HepG2 (cell line): Measurements from ENCODE around the gene PRR23B. TPM values are rescaled to one million over a fixed set of nuclear protein-coding genes. Genes with fewer than 3 reads are reported as not detected.

Experiments
- MAFG ChIP-seq: sonication (generic); formaldehyde crosslinking; IDR thresholded peaks from 2 replicates; pipeline ENCODE4 v1.5.1; 2020; ENCODE audit warnings: mild to moderate bottlenecking, missing genetic modification reagents
- RFX5 ChIP-seq: IDR thresholded peaks from 2 replicates; pipeline ENCODE4 v1.6.1; 2011; ENCODE audit warnings: low read depth, low read length, improper control_type of control experiment
- SOX13 ChIP-seq, 3 experiments: fragments of 450-650 bp in 1 of 3; sonication (generic) in 1 of 3; formaldehyde crosslinking in 1 of 3; IDR thresholded peaks in 2 of 3; conservative IDR thresholded peaks in 1 of 3; 2 replicates each; pipeline versions ENCODE4 v1.5.0 to v1.6.1; 2016 to 2020; ENCODE audit warnings: antibody characterized with exemption in 1 of 3, mild to moderate bottlenecking in 1 of 3, missing compliant biosample characterization in 1 of 3, missing genetic modification reagents in 1 of 3, moderate library complexity in 1 of 3
- TP53 ChIP-seq: sonication (generic); formaldehyde crosslinking; conservative IDR thresholded peaks from 2 replicates; pipeline ENCODE4 v1.4.0; 2020; ENCODE audit warnings: missing genetic modification reagents
- polyA plus RNA-seq, 8 experiments: library from polyadenylated mRNA; depleted of rRNA in 3 of 8; stranded (reverse) in 7 of 8; unstranded in 1 of 8; fragments of >200 nt; fragmentation: Illumina TruSeq in 4 of 8; extraction: Trizol in 4 of 8; gene quantifications; 2 replicates each; pipeline versions ENCODE4 v1.2.1 to v1.2.3, GENCODE V29; 2011 to 2016; ENCODE audit warnings: low read depth in 4 of 8, missing spikeins in 1 of 8, mixed read lengths in 1 of 8; ENCODE audit not compliant: insufficient read depth in 1 of 8
- total RNA-seq, 5 experiments: library from RNA; depleted of rRNA; stranded (reverse); fragments of >200 nt; fragmentation: Illumina TruSeq; extraction: Trizol; gene quantifications; 2 replicates each; pipeline ENCODE4 v1.2.3, GENCODE V29; 2016; ENCODE audit warnings: low read depth in 1 of 5
- TF ChIP-seq, protein P1 (sequence below): IDR thresholded peaks from 2 replicates; pipeline ENCODE4 v1.4.0; 2020; ENCODE audit warnings: mild to moderate bottlenecking, missing genetic modification reagents
- TF ChIP-seq, protein P2 (sequence below): sonication (generic); formaldehyde crosslinking; IDR thresholded peaks from 2 replicates; pipeline ENCODE4 v1.4.0; 2020; ENCODE audit warnings: missing genetic modification reagents, borderline replicate concordance
- TF ChIP-seq, protein P3 (sequence below): conservative IDR thresholded peaks from 2 replicates; pipeline ENCODE4 v1.6.1; 2018; ENCODE audit warnings: missing genetic modification reagents

PRR23B gene
- total and polyA plus RNA-seq, 2 of the 13 experiments (the other 11 are each of a cell fraction or from before 2014, with no cell fraction given) = not detected

DNA sequence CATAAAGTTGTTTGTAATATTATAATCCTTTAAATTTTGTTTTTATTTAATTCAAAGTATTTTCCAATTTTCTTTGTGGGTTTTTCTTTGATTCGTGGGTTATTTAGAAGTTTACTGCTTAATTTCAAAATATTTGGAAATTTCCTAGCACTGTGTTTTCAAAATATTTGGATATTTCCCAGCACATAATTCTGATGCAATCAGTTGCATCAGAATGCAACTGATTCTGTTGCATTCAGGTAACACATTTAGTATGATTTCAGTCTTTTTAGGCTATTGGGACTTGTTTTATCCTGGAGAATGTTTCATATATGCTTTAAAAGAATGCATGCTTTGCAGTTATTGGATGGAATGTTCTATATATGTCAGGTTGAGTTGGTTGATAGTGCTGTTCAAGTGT is 42.2 kb upstream of the PRR23B start (continued):
- TF ChIP-seq, protein P1, sequence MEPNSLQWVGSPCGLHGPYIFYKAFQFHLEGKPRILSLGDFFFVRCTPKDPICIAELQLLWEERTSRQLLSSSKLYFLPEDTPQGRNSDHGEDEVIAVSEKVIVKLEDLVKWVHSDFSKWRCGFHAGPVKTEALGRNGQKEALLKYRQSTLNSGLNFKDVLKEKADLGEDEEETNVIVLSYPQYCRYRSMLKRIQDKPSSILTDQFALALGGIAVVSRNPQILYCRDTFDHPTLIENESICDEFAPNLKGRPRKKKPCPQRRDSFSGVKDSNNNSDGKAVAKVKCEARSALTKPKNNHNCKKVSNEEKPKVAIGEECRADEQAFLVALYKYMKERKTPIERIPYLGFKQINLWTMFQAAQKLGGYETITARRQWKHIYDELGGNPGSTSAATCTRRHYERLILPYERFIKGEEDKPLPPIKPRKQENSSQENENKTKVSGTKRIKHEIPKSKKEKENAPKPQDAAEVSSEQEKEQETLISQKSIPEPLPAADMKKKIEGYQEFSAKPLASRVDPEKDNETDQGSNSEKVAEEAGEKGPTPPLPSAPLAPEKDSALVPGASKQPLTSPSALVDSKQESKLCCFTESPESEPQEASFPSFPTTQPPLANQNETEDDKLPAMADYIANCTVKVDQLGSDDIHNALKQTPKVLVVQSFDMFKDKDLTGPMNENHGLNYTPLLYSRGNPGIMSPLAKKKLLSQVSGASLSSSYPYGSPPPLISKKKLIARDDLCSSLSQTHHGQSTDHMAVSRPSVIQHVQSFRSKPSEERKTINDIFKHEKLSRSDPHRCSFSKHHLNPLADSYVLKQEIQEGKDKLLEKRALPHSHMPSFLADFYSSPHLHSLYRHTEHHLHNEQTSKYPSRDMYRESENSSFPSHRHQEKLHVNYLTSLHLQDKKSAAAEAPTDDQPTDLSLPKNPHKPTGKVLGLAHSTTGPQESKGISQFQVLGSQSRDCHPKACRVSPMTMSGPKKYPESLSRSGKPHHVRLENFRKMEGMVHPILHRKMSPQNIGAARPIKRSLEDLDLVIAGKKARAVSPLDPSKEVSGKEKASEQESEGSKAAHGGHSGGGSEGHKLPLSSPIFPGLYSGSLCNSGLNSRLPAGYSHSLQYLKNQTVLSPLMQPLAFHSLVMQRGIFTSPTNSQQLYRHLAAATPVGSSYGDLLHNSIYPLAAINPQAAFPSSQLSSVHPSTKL = no peak
- TF ChIP-seq MAFG (CRISPR knock-in tag) (no peak), RFX5 (no peak), TP53 (CRISPR knock-in tag) (no peak), SOX13 (IDR thresholded peaks at IDR 0.05) (no peak), SOX13 (CRISPR knock-in tag; conservative IDR thresholded peaks at IDR 0.05 in 1 of 2, IDR thresholded peaks at IDR 0.05 in 1 of 2) (no peak)
- TF ChIP-seq, protein P2, sequence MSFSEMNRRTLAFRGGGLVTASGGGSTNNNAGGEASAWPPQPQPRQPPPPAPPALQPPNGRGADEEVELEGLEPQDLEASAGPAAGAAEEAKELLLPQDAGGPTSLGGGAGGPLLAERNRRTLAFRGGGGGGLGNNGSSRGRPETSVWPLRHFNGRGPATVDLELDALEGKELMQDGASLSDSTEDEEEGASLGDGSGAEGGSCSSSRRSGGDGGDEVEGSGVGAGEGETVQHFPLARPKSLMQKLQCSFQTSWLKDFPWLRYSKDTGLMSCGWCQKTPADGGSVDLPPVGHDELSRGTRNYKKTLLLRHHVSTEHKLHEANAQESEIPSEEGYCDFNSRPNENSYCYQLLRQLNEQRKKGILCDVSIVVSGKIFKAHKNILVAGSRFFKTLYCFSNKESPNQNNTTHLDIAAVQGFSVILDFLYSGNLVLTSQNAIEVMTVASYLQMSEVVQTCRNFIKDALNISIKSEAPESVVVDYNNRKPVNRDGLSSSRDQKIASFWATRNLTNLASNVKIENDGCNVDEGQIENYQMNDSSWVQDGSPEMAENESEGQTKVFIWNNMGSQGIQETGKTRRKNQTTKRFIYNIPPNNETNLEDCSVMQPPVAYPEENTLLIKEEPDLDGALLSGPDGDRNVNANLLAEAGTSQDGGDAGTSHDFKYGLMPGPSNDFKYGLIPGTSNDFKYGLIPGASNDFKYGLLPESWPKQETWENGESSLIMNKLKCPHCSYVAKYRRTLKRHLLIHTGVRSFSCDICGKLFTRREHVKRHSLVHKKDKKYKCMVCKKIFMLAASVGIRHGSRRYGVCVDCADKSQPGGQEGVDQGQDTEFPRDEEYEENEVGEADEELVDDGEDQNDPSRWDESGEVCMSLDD (CRISPR knock-in tag) = no peak
- TF ChIP-seq, protein P3, sequence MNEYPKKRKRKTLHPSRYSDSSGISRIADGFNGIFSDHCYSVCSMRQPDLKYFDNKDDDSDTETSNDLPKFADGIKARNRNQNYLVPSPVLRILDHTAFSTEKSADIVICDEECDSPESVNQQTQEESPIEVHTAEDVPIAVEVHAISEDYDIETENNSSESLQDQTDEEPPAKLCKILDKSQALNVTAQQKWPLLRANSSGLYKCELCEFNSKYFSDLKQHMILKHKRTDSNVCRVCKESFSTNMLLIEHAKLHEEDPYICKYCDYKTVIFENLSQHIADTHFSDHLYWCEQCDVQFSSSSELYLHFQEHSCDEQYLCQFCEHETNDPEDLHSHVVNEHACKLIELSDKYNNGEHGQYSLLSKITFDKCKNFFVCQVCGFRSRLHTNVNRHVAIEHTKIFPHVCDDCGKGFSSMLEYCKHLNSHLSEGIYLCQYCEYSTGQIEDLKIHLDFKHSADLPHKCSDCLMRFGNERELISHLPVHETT = no peak
